Prostate gland (tissue), 2 donors: ENCODE measurements around the gene MNAT1. TPM values are rescaled to one million over a fixed set of nuclear protein-coding genes. Genes with fewer than 3 reads are reported as not detected.
"Not testable (repeated sequence)": the region's sequence is repeated elsewhere in the genome, so short reads cannot be mapped to it uniquely, and the experiment has no call there.

Source experiments
- DNase-seq: peaks from one replicate; pipeline ENCODE4 v3.0.0-alpha.2; 2019; ENCODE audit warnings: low spot score
- H3K27ac ChIP-seq, 2 donors: fragments of 200-600 bp; sonication (generic); 2 replicates each; pipeline ENCODE4 v1.5.1; 2017 to 2019
- H3K27me3 ChIP-seq: fragments of 200-600 bp; sonication (generic); replicated peaks from 2 replicates; pipeline ENCODE4 v1.5.1; 2019; ENCODE audit not compliant: insufficient read depth
- H3K36me3 ChIP-seq, 2 donors: fragments of 200-600 bp; sonication (generic); 1 replicate in 1 of 2; 2 replicates in 1 of 2; pipeline versions ENCODE4 v1.5.1 to v1.8.1; 2017 to 2019
- H3K4me1 ChIP-seq: fragments of 200-600 bp; sonication (generic); replicated peaks from 2 replicates; pipeline ENCODE4 v1.5.1; 2019
- H3K4me3 ChIP-seq, 2 donors: fragments of 200-600 bp; sonication (generic); 2 replicates each; pipeline ENCODE4 v1.5.1; 2017 to 2019
- H3K9me3 ChIP-seq: fragments of 200-600 bp; sonication (generic); 2 replicates; pipeline ENCODE4 v1.5.1; 2017
- POLR2A ChIP-seq: fragments of 450-650 bp; IDR thresholded peaks from one replicate; pipeline ENCODE4 v1.6.1; 2016; ENCODE audit warnings: antibody characterized with exemption, mild to moderate bottlenecking
- POLR2AphosphoS5 ChIP-seq: sonication (generic); formaldehyde crosslinking; IDR thresholded peaks from one replicate; pipeline ENCODE4 v1.6.1; 2017; ENCODE audit warnings: antibody characterized with exemption
- WGBS: methylation state at CpG from one replicate; pipeline ENCODE4 v1.1.5; 2018; 5-methylcytosine and 5-hydroxymethylcytosine counted together
- intact Hi-C: fragments of 100-400 bp; cut with DNase I; formaldehyde crosslinking; loops from one replicate; pipeline ENCODE4 v1.14.2; 2022
- total RNA-seq, 2 donors: library from RNA; depleted of rRNA; stranded (reverse); fragments of >200 nt; gene quantifications; one replicate each; pipeline ENCODE4 v1.1.0, GENCODE V29; 2016
- TF ChIP-seq, protein P1 (sequence below), 4 experiments: fragments of 200-600 bp in 2 of 4; fragments of 450-650 bp in 2 of 4; sonication (generic) in 2 of 4; IDR thresholded peaks; 1 replicate in 3 of 4; 2 replicates in 1 of 4; pipeline ENCODE4 v1.5.1; 2016 to 2019; ENCODE audit warnings: antibody characterized with exemption in 4 of 4, mild to moderate bottlenecking in 2 of 4, moderate library complexity in 2 of 4

The MNAT1 gene
- total RNA-seq, 2 donors from 2014 or later: 16.1 to 62.9 TPM

DNA sequence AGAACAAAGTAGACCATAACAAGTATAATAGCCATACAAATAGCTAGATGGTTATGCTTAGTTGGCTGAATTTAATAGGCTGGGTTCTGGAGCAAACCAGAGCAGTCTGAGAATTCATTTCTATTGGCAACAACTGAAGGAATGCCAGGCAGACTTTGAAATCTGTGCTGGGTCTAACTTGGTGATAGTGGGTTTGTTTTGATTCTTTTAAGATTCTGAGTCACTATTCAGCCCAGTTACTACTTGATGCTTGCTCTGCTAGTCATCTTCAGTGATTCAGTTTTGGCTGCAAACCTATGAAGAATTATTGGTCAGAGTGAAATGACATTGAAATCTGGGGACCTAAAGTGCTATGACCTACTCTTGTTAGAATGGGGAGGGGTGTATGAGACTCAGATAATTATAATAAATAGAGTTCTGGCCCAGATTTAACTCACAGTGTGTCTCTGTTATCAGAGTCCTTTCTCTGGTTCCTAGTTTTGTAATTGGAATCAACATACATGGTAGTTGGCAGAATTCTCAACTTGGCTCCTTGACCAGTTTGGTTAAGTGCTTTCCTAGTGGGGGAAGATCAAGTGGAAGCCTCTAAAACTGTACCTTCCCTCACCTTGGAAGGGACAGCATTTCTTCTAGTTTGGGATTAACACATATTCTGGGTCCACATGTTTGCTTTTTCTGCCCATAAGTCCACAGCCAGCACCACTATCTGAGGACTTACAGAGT is 43.5 kb downstream of the MNAT1 start:
- H3K9me3 ChIP-seq: no peaks in the 10 kb centered on the region
- no peak overlapping the region for H3K4me3 ChIP-seq
- no peaks in the 10 kb centered on the region for H3K4me1 ChIP-seq
- intact Hi-C loops: no loop called here
- TF ChIP-seq POLR2A (no peak), POLR2AphosphoS5 (no peak)
- TF ChIP-seq, protein P1, sequence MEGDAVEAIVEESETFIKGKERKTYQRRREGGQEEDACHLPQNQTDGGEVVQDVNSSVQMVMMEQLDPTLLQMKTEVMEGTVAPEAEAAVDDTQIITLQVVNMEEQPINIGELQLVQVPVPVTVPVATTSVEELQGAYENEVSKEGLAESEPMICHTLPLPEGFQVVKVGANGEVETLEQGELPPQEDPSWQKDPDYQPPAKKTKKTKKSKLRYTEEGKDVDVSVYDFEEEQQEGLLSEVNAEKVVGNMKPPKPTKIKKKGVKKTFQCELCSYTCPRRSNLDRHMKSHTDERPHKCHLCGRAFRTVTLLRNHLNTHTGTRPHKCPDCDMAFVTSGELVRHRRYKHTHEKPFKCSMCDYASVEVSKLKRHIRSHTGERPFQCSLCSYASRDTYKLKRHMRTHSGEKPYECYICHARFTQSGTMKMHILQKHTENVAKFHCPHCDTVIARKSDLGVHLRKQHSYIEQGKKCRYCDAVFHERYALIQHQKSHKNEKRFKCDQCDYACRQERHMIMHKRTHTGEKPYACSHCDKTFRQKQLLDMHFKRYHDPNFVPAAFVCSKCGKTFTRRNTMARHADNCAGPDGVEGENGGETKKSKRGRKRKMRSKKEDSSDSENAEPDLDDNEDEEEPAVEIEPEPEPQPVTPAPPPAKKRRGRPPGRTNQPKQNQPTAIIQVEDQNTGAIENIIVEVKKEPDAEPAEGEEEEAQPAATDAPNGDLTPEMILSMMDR (IDR thresholded peaks at IDR 0.05): no peak
- no peak for DNase-seq
- no peaks in the 10 kb centered on the region for H3K36me3 ChIP-seq
- H3K27me3 ChIP-seq: no peaks in the 10 kb centered on the region
- no peak overlapping the region for H3K27ac ChIP-seq

DNA sequence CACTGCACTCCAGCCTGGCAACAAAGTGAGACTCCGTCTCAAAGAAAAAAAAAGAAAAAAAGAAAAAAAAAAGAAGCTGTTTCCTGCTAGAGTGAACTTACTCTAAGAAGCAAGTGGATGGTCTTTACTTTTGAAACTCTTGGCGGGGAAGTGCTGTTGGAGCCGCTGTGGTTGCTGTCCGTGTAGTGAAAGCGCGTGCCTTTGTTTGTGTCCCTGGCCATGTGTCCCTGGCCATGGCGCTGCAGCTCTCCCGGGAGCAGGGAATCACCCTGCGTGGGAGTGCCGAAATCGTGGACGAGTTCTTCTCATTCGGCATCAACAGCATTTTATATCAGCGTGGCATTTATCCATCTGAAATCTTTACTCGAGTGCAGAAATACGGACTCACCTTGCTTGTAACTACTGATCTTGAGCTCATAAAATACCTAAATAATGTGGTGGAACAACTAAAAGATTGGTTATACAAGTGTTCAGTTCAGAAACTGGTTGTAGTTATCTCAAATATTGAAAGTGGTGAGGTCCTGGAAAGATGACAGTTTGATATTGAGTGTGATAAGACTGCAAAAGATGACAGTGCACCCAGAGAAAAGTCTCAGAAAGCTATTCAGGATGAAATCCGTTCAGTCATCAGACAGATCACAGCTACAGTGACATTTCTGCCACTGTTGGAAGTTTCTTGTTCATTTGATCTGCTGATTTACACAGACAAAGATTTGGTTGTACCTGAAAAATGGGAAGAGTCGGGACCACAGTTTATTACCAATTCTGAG is 45.4 kb downstream of the MNAT1 start:
- H3K4me1 ChIP-seq, H3K9me3 ChIP-seq, DNase-seq, H3K27ac ChIP-seq, H3K27me3 ChIP-seq, intact Hi-C loops, H3K36me3 ChIP-seq, H3K4me3 ChIP-seq: not testable (repeated sequence)
- WGBS: 81% methylated on average over 18 of the region's 18 CpGs

DNA sequence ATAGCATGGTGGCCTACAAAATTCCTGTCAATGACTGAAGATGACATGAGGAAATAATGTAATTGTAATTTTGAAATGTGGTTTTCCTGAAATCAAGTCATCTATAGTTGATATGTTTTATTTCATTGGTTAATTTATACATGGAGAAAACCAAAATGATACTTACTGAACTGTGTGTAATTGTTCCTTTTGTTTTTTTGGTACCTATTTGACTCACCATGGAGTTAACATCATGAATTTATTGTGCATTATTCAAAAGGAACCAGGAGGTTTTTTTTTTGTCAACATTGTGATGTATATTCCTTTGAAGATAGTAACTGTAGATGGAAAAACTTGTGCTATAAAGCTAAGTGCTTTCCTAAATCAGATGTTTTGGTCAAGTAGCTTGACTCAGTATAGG is 46.0 kb downstream of the MNAT1 start:
- H3K27me3 ChIP-seq, DNase-seq, H3K9me3 ChIP-seq, H3K27ac ChIP-seq, intact Hi-C loops, H3K4me1 ChIP-seq, H3K36me3 ChIP-seq, H3K4me3 ChIP-seq: not testable (repeated sequence)

DNA sequence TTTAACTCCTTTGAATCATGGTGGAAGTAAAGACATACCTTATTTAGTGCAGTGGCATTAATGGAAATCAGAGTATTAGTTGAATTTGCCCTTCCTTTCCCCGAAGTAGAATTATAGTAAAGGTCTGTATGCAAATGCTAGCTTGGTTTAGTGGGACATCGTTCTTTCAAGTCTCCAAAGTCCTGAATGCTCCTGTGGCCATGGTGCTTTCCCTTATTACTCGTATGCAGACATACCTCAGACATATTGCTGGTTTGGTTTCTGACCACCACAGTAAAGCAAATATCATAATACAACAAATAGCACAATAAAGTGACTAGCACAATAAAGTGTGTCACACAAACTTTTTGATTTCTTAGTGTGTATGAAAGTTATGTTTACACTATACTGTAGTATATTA is 52.3 kb downstream of the MNAT1 start:
- TF ChIP-seq, protein P1 (IDR thresholded peaks at IDR 0.05): no peak
- TF ChIP-seq POLR2A (no peak), POLR2AphosphoS5 (no peak)
- Histone ChIP-seq H3K27ac (no peak overlapping the region), H3K4me1 (no peaks in the 10 kb centered on the region), H3K27me3 (no peaks in the 10 kb centered on the region), H3K4me3 (no peak overlapping the region), H3K36me3 (no peaks in the 10 kb centered on the region), H3K9me3 (no peaks in the 10 kb centered on the region)
- 97% methylated on average over 3 of the region's 3 CpGs for WGBS
- no peak for DNase-seq
- intact Hi-C loops: no loop called here

DNA sequence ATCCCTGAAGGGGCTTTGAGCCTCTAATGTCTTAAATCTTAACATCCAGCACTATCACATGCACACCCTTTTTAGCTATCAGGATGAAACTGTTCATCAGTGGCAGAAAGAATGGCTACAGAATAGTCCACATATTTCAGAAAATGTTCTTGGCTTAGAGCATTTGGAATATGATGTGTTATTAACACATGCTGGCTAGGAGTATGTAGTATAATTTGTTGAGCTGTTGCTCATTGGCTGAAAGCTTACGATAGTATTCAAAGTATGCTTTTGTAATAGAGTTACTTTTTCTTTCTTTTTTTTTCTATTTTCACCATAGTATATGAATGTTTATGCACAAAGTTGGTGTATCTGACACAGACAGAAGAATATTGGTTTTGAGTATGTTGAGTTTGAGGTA is 55.1 kb downstream of the MNAT1 start:
- no peaks in the 10 kb centered on the region for H3K36me3 ChIP-seq
- intact Hi-C loops: no loop called here
- no peaks in the 10 kb centered on the region for H3K27me3 ChIP-seq
- 97% methylated on average over 1 of the region's 1 CpG for WGBS
- DNase-seq: no peak
- TF ChIP-seq, protein P1 (IDR thresholded peaks at IDR 0.05): no peak
- no peak for TF ChIP-seq POLR2AphosphoS5
- no peak for TF ChIP-seq POLR2A
- no peaks in the 10 kb centered on the region for H3K9me3 ChIP-seq
- no peak overlapping the region for H3K4me3 ChIP-seq
- H3K27ac ChIP-seq: no peak overlapping the region
- H3K4me1 ChIP-seq: no peaks in the 10 kb centered on the region

DNA sequence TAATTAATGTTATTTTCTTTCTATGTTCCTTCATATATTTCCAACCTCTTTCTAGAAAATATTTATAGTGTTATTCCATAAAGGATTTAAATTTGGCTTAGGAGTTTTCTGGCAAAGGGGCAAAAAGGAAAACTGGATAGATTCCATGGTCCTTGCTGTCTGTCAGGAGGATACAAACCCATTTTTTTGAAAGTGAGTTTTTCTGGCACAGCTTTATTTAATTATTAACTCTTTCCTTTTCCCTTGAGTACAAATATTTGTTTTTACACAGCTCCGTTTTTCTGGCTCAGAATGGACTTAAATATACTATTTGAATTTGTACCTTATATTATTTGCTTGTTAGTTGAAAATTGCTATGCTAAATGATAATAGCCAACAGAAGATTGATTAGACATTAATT is 56.3 kb downstream of the MNAT1 start:
- Histone ChIP-seq H3K9me3 (no peaks in the 10 kb centered on the region), H3K27me3 (no peaks in the 10 kb centered on the region), H3K4me3 (no peak overlapping the region), H3K27ac (no peak overlapping the region), H3K4me1 (no peaks in the 10 kb centered on the region), H3K36me3 (no peaks in the 10 kb centered on the region)
- TF ChIP-seq, protein P1 (IDR thresholded peaks at IDR 0.05): no peak
- TF ChIP-seq POLR2A (no peak), POLR2AphosphoS5 (no peak)
- DNase-seq: no peak
- intact Hi-C loops: no loop called here
- 69% methylated on average over 1 of the region's 1 CpG for WGBS
